GM12801 (cell line): ENCODE results near the gene JRKL.

ENCODE experiments used
- TF ChIP-seq, protein P1 (sequence below): IDR thresholded peaks from one replicate; pipeline ENCODE4 v1.5.1; 2011; ENCODE audit warnings: control low read depth; ENCODE audit not compliant: insufficient read length; ENCODE audit errors: extremely low read depth

JRKL gene

DNA sequence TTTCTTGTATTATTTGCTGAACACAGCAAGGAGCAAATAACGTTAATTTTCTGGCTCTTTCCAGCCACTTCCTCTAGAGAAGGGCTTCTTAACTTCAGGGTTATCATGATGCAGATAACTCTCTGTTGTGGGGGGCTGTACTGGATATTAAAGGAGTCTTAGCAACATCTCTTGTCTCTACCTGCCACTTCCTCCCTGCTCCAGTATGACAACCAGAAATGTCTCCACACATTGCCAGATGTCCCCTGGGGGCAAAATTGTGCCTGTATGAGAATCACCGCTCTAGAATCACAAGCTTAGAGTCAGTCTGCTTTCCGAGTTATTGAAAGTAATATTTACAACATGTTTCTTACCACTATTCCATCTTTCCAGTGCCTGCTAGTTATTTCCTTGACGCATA lies 6.8 kb downstream of the JRKL start:
- TF ChIP-seq, protein P1, sequence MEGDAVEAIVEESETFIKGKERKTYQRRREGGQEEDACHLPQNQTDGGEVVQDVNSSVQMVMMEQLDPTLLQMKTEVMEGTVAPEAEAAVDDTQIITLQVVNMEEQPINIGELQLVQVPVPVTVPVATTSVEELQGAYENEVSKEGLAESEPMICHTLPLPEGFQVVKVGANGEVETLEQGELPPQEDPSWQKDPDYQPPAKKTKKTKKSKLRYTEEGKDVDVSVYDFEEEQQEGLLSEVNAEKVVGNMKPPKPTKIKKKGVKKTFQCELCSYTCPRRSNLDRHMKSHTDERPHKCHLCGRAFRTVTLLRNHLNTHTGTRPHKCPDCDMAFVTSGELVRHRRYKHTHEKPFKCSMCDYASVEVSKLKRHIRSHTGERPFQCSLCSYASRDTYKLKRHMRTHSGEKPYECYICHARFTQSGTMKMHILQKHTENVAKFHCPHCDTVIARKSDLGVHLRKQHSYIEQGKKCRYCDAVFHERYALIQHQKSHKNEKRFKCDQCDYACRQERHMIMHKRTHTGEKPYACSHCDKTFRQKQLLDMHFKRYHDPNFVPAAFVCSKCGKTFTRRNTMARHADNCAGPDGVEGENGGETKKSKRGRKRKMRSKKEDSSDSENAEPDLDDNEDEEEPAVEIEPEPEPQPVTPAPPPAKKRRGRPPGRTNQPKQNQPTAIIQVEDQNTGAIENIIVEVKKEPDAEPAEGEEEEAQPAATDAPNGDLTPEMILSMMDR, result no peak

DNA sequence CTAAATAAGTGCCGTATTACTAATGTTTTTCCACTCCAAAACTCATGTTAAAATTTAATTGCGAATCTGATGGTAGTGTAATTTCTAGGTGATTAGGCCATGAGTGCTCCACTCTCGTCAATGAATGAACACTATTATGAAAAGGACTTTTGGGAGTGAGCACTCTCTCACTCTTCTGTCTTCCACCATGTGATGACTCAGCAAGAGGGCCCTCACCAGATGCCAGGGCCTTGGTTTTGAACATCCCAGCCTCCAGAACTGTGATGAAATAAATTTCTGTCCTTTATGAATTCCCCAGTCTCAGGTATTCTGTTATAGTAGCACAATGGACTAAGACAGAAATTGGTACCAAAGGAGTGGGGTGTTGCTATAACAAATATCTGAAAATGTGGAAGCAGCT lies 8.1 kb downstream of the JRKL start:
- TF ChIP-seq, protein P1, result no peak

DNA sequence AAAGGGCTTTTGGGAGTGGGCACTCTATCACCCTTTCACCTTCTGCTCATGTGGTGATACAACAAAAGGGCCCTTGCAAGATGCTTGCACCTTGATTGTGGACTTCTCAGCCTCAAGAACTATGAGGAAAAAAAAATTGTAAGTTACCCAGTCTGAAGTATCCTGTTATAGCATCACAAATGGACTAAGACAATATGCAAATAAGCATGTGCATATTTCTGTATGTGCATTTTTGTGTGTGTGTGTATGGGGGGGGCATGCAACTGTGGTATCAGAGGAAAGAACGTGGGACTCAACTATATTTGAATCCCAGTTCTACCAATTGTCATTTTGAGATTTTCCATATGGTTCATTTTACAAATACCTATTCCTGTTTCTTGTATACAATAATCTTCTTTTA lies 10.9 kb downstream of the JRKL start:
- TF ChIP-seq, protein P1, result no peak

DNA sequence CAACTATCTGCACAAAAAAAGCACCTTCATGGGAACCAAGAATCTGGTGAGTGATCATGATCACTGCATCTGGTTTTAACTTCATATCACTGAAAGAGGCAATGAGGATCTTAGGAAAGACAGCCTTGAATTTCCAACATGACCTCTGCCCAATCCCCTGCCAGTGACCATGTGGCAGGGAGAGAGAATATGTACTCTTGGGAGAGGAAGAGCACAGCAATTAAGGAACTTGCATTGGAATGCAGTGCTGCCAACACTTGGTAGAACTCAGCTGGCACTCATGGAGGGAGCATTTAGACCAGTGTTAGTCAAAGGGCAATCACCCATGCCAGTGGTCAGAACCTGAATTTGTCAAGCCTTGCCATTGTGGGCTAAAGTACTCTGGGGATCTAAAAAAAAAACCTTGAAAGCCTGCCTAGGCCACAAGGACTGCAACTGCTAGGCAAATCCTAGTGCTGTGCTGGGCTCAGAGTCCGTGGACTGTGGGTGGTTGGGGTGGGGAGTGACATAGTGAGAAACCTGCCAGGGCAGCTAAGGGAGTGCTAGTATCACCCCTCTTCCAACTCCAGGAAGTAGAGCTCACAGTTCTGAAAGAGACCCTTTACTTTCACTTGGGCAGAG lies 23.1 kb downstream of the JRKL start:
- TF ChIP-seq, protein P1, result no peak

DNA sequence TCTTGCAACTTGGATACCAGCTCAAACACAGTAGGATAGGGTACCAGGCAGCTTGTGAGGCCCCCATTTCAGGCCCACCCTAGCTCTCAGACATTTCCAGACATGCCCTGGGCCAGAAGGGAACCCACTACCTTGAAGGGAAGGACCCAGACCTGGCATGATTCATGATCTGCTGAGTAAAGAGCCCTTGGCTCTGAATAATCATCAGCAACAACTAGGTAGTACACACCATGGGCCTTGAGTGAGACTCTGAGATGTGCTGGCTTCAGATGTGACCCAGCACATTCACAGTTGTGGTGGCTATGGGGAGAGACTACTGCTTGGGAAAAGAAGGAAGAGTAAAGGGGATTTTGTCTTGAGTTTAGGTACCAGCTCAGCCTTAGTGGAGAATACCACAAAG lies 23.6 kb downstream of the JRKL start:
- TF ChIP-seq, protein P1, result no peak

DNA sequence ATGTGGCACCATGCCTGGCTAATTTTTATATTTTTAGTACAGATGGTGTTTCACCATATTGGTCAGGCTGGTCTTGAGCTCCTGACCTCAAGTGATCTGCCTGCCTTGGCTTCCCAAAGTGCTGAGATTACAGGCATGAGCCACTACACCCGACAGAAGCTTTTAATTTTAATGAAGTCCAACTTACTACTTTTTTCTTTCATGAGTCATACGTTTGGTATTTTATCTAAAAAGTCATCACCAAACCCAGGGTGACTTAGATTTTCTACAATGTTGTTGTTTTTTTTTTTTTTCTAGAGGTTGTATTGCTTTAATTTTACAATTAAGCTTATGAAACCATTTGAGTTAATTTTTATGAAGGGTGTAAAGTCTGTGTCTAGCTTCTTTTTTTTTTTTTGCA lies 34.9 kb downstream of the JRKL start:
- TF ChIP-seq, protein P1, result no peak

DNA sequence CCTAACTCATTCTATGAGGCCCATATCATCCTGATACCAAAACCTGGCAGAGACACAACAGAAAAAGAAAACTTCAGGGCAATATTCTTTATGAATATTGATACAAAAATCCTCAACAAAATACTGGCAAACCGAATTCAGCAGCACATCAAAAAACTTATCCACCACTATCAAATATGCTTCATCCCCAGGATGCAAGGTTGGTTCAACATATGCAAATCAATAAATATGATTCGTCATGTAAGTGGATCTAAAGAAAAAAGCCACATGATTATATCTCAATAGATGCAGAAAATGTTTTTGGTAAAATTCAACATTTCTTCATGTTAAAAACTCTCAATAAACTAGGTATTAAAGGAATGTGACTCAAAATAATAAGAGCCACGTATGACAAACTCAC lies 40.9 kb downstream of the JRKL start:
- TF ChIP-seq, protein P1, result no peak
